HG03575 (cell line): Measurements from ENCODE around the gene PANK2.
"Not testable (repeated sequence)": the region's sequence is repeated elsewhere in the genome, so short reads cannot be mapped to it uniquely, and the experiment has no call there.

Experiments used
- ATAC-seq: cut with Tn5 transposase; IDR thresholded peaks from one replicate; pipeline ENCODE4 v1.9.1; 2021; ENCODE audit not compliant: unreplicated experiment, insufficient number of reproducible peaks, low FRiP score; ENCODE audit errors: extremely low read depth

PANK2 gene

GRCh38 chr20:3946666-3947065, 57.5 kb downstream of the PANK2 start:
- not testable (repeated sequence) for ATAC-seq

- no peak for ATAC-seq
Measured at GRCh38 chr20:3964719-3965118, 75.5 kb downstream of the PANK2 start.

GRCh38 chr20:3966571-3966970, 77.4 kb downstream of the PANK2 start:
- no peak for ATAC-seq

- no peak for ATAC-seq
Measured at GRCh38 chr20:3970016-3970415, 80.8 kb downstream of the PANK2 start.

- ATAC-seq = no peak
Measured at GRCh38 chr20:3971145-3971544, 82.0 kb downstream of the PANK2 start.

GRCh38 chr20:3972161-3972560, 83.0 kb downstream of the PANK2 start:
- ATAC-seq = no peak

GRCh38 chr20:3972631-3973030, 83.4 kb downstream of the PANK2 start:
- ATAC-seq = not testable (repeated sequence)

GRCh38 chr20:3973705-3974104, 84.5 kb downstream of the PANK2 start:
- no peak for ATAC-seq

GRCh38 chr20:3976511-3976910, 87.3 kb downstream of the PANK2 start:
- no peak for ATAC-seq
